ENCODE results near the gene L3HYPDH. TPM values are rescaled to one million over a fixed set of nuclear protein-coding genes. Genes with fewer than 3 reads are reported as not detected.

L3HYPDH gene
- total RNA-seq, 1 experiment from 2014 or later: 32.5 TPM

GRCh38 chr14:59520224-59520623 lies 36.0 kb upstream of the L3HYPDH start:
- no peak overlapping the region for H3K27ac Mint-ChIP-seq (ENCODE audit: low read depth, unreplicated experiment)
- H3K27me3 Mint-ChIP-seq (ENCODE audit: insufficient read depth, unreplicated experiment): no peaks in the 10 kb centered on the region
- TF ChIP-seq, protein P1, sequence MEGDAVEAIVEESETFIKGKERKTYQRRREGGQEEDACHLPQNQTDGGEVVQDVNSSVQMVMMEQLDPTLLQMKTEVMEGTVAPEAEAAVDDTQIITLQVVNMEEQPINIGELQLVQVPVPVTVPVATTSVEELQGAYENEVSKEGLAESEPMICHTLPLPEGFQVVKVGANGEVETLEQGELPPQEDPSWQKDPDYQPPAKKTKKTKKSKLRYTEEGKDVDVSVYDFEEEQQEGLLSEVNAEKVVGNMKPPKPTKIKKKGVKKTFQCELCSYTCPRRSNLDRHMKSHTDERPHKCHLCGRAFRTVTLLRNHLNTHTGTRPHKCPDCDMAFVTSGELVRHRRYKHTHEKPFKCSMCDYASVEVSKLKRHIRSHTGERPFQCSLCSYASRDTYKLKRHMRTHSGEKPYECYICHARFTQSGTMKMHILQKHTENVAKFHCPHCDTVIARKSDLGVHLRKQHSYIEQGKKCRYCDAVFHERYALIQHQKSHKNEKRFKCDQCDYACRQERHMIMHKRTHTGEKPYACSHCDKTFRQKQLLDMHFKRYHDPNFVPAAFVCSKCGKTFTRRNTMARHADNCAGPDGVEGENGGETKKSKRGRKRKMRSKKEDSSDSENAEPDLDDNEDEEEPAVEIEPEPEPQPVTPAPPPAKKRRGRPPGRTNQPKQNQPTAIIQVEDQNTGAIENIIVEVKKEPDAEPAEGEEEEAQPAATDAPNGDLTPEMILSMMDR (IDR thresholded peaks at IDR 0.05; ENCODE audit: unreplicated experiment): no peak
- no TSS peak for BruUV-seq (replicated peaks)
- ChIA-PET POLR2A (interaction anchor here (0.7 kb wide), 1 partner anchor 1348 kb away, joined by 3 read pairs; no protein-coding TSS in a partner anchor), CTCF (no interaction called here)
- DNase-seq (ENCODE audit: unreplicated experiment): no peak
- intact Hi-C loops (cut with micrococcal nuclease): no loop called here
- H3K4me3 Mint-ChIP-seq (ENCODE audit: unreplicated experiment): no peak overlapping the region
- no peaks in the 10 kb centered on the region for H3K4me1 Mint-ChIP-seq (ENCODE audit: insufficient read depth, unreplicated experiment)
- H3K9me3 Mint-ChIP-seq (ENCODE audit: unreplicated experiment): no peaks in the 10 kb centered on the region
- H3K36me3 Mint-ChIP-seq (ENCODE audit: insufficient read depth, unreplicated experiment): no peaks in the 10 kb centered on the region

- ChIA-PET CTCF (interaction anchor here (0.6 to 0.9 kb wide), 3 partner anchors 378 to 968 kb away, joined by 3 read pairs; no protein-coding TSS in a partner anchor), POLR2A (interaction anchor here (1.5 kb wide), 1 partner anchor 28 kb away, joined by 7 read pairs; the partner anchor contains the start of genes JKAMP and L3HYPDH)
- Mint-ChIP-seq H3K4me1 (ENCODE audit: insufficient read depth, unreplicated experiment) (no peaks in the 10 kb centered on the region), H3K27ac (ENCODE audit: low read depth, unreplicated experiment) (no peak overlapping the region), H3K27me3 (ENCODE audit: insufficient read depth, unreplicated experiment) (no peaks in the 10 kb centered on the region), H3K4me3 (ENCODE audit: unreplicated experiment) (no peak overlapping the region), H3K36me3 (ENCODE audit: insufficient read depth, unreplicated experiment) (peaks cover 11% of the 10 kb centered on the region), H3K9me3 (ENCODE audit: unreplicated experiment) (no peaks in the 10 kb centered on the region)
- no TSS peak for BruUV-seq (replicated peaks)
- TF ChIP-seq, protein P1 (IDR thresholded peaks at IDR 0.05; ENCODE audit: unreplicated experiment): peak; percentile 33
- intact Hi-C loops (cut with micrococcal nuclease): loop anchor here (1.0 kb wide), 1 partner anchor 385 kb away; no protein-coding TSS in a partner anchor
- DNase-seq (ENCODE audit: unreplicated experiment): peak; percentile 4
These were observed 27.8 kb upstream of the L3HYPDH start for GRCh38 chr14:59511916-59512575.

GRCh38 chr14:59510966-59511365 lies 26.8 kb upstream of the L3HYPDH start:
- no peaks in the 10 kb centered on the region for H3K27me3 Mint-ChIP-seq (ENCODE audit: insufficient read depth, unreplicated experiment)
- H3K4me3 Mint-ChIP-seq (ENCODE audit: unreplicated experiment): no peak overlapping the region
- no peak overlapping the region for H3K27ac Mint-ChIP-seq (ENCODE audit: low read depth, unreplicated experiment)
- ChIA-PET CTCF (interaction anchor here (1.0 kb wide), 1 partner anchor 11 kb away, joined by 3 read pairs; no protein-coding TSS in a partner anchor), POLR2A (no interaction called here)
- peaks cover 11% of the 10 kb centered on the region for H3K36me3 Mint-ChIP-seq (ENCODE audit: insufficient read depth, unreplicated experiment)
- H3K9me3 Mint-ChIP-seq (ENCODE audit: unreplicated experiment): no peaks in the 10 kb centered on the region
- H3K4me1 Mint-ChIP-seq (ENCODE audit: insufficient read depth, unreplicated experiment): no peaks in the 10 kb centered on the region
- DNase-seq (ENCODE audit: unreplicated experiment): no peak
- TF ChIP-seq, protein P1 (IDR thresholded peaks at IDR 0.05; ENCODE audit: unreplicated experiment): no peak
- intact Hi-C loops (cut with micrococcal nuclease): no loop called here
- BruUV-seq (replicated peaks): no TSS peak

DNA sequence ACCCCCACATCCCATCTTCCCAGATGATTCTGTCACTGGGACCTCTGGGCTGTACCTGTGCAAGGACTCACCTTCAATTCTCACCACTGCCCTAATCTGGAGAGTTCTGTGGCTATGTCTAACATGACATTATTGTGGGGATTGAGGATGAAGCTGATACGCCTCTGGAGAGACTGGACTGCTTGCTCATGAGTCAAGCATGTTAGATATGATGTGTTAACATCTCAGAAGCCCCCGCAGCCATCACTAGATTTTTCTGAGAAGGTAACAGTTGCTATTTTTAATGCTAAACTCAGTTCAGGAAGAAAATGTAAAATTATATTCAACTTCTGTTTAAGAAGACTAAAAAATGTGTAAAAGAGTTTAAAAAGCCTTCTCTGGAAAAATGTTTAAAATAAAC lies 25.8 kb upstream of the L3HYPDH start:
- Mint-ChIP-seq H3K4me3 (ENCODE audit: unreplicated experiment) (no peak overlapping the region), H3K4me1 (ENCODE audit: insufficient read depth, unreplicated experiment) (no peaks in the 10 kb centered on the region), H3K9me3 (ENCODE audit: unreplicated experiment) (no peaks in the 10 kb centered on the region), H3K36me3 (ENCODE audit: insufficient read depth, unreplicated experiment) (peaks cover 11% of the 10 kb centered on the region), H3K27ac (ENCODE audit: low read depth, unreplicated experiment) (no peak overlapping the region), H3K27me3 (ENCODE audit: insufficient read depth, unreplicated experiment) (no peaks in the 10 kb centered on the region)
- TF ChIP-seq, protein P1 (IDR thresholded peaks at IDR 0.05; ENCODE audit: unreplicated experiment): no peak
- DNase-seq (ENCODE audit: unreplicated experiment): no peak
- ChIA-PET POLR2A (interaction anchor here (0.6 kb wide), 1 partner anchor 14 kb away, joined by 3 read pairs; no protein-coding TSS in a partner anchor), CTCF (interaction anchor here (1.0 to 4.3 kb wide), 2 partner anchors 10 to 387 kb away, joined by 3 to 45 read pairs; no protein-coding TSS in a partner anchor)
- intact Hi-C loops (cut with micrococcal nuclease): no loop called here
- no TSS peak for BruUV-seq (replicated peaks)

All from MCF 10A (cell line).